Mesenteric fat pad (tissue), 1 donor: ENCODE results near the gene C14orf119. TPM values are rescaled to one million over a fixed set of nuclear protein-coding genes. Genes with fewer than 3 reads are reported as not detected.

ENCODE experiments used
- DNase-seq: peaks from one replicate; pipeline ENCODE4 v3.0.0-alpha.2; 2020; ENCODE audit warnings: low spot score
- total RNA-seq: library from RNA; stranded (reverse); fragmentation: NEBNext Ultra II Directional; extraction: Animal tissue kit (Norgen Biotek cat#: 25700); gene quantifications from one replicate; pipeline ENCODE4 v1.2.1, GENCODE V29; 2021
- donor health status: DM: yes; HTN: yes; CAD: no.

Gene C14orf119
- total RNA-seq, 1 donor from 2014 or later, result 50.5 TPM

GRCh38 chr14:23124337-23124954, 29.1 kb downstream of the C14orf119 start:
- no peak for DNase-seq

GRCh38 chr14:23125011-23125410, 29.7 kb downstream of the C14orf119 start:
- no peak for DNase-seq

GRCh38 chr14:23125933-23126524, 30.7 kb downstream of the C14orf119 start:
- no peak for DNase-seq

- DNase-seq, result no peak
These were observed 31.4 kb downstream of the C14orf119 start for GRCh38 chr14:23126548-23127278.

GRCh38 chr14:23127861-23128260, 32.6 kb downstream of the C14orf119 start:
- DNase-seq, result no peak

GRCh38 chr14:23128969-23129758, 33.9 kb downstream of the C14orf119 start:
- no peak for DNase-seq

- DNase-seq, result no peak
These were observed 34.5 kb downstream of the C14orf119 start for GRCh38 chr14:23129759-23130316.

GRCh38 chr14:23130871-23131270, 35.6 kb downstream of the C14orf119 start:
- no peak for DNase-seq

GRCh38 chr14:23131482-23131881, 36.2 kb downstream of the C14orf119 start:
- DNase-seq, result no peak

GRCh38 chr14:23132970-23133369, 37.7 kb downstream of the C14orf119 start:
- no peak for DNase-seq

- no peak for DNase-seq
These were observed 41.3 kb downstream of the C14orf119 start for GRCh38 chr14:23136566-23137133.

- no peak for DNase-seq
These were observed 42.0 kb downstream of the C14orf119 start for GRCh38 chr14:23137192-23137812.

GRCh38 chr14:23137813-23138535, 42.7 kb downstream of the C14orf119 start:
- DNase-seq, result no peak

GRCh38 chr14:23139874-23140273, 44.6 kb downstream of the C14orf119 start:
- DNase-seq, result no peak

- no peak for DNase-seq
These were observed 45.1 kb downstream of the C14orf119 start for GRCh38 chr14:23140371-23140770.

GRCh38 chr14:23141706-23142444, 46.6 kb downstream of the C14orf119 start:
- DNase-seq, result no peak

- DNase-seq, result no peak
These were observed 47.5 kb downstream of the C14orf119 start for GRCh38 chr14:23142826-23143225.

- DNase-seq, result no peak
These were observed 48.6 kb downstream of the C14orf119 start for GRCh38 chr14:23143911-23144310.

GRCh38 chr14:23145794-23146350, 50.6 kb downstream of the C14orf119 start:
- no peak for DNase-seq
